Hepatocyte (in vitro differentiated cells): Measurements from ENCODE around the gene KYAT1.

ENCODE experiments used
- CTCF ChIP-seq: fragments of 200-600 bp; sonication (generic); IDR thresholded peaks from 2 replicates; pipeline ENCODE4 v1.5.1; 2016; ENCODE audit warnings: antibody characterized with exemption, mild to moderate bottlenecking; ENCODE audit not compliant: poor library complexity
- EZH2 ChIP-seq: fragments of 200-600 bp; sonication (generic); IDR thresholded peaks from 2 replicates; pipeline ENCODE4 v1.6.1; 2016; ENCODE audit warnings: antibody characterized with exemption, mild to moderate bottlenecking, borderline replicate concordance

- TF ChIP-seq CTCF (no peak), EZH2 (no peak)
These were observed 45.1 kb downstream of the KYAT1 start for GRCh38 chr9:128836509-128837145.
